ENCODE data around the gene CITED1. TPM values are rescaled to one million over a fixed set of nuclear protein-coding genes. Genes with fewer than 3 reads are reported as not detected.
A peak's percentile ranks its signal among the peaks of the same experiment; 100 is the strongest.

CITED1 gene, protein sequence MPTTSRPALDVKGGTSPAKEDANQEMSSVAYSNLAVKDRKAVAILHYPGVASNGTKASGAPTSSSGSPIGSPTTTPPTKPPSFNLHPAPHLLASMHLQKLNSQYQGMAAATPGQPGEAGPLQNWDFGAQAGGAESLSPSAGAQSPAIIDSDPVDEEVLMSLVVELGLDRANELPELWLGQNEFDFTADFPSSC
- polyA plus RNA-seq, result 0.94 TPM
- long read RNA-seq, donor 1, result 0 reads
- long read RNA-seq, donor 2, result 0 reads
- long read RNA-seq, donor 3, result 0 reads
- long read RNA-seq, donor 4, result 0 reads
- long read RNA-seq, donor 5, partial matches to known transcripts, result 0 of 1 reads
- long read RNA-seq, donor 5, other reads (novel, unspliced or antisense), result 0 of 1 reads
- long read RNA-seq, donor 6, partial matches to known transcripts, result 0 of 4 reads
- long read RNA-seq, donor 6, other reads (novel, unspliced or antisense), result 0 of 4 reads
- long read RNA-seq, donor 7, partial matches to known transcripts, result 0 of 1 reads
- long read RNA-seq, donor 7, other reads (novel, unspliced or antisense), result 0 of 1 reads
- long read RNA-seq, donor 8, result 0 reads
- long read RNA-seq, donor 9, partial matches to known transcripts, result 0 of 1 reads
- long read RNA-seq, donor 9, other reads (novel, unspliced or antisense), result 0 of 1 reads
- long read RNA-seq, donor 10, result 0 reads
- long read RNA-seq, donor 11, partial matches to known transcripts, result 0 of 1 reads
- long read RNA-seq, donor 11, other reads (novel, unspliced or antisense), result 0 of 1 reads

DNA sequence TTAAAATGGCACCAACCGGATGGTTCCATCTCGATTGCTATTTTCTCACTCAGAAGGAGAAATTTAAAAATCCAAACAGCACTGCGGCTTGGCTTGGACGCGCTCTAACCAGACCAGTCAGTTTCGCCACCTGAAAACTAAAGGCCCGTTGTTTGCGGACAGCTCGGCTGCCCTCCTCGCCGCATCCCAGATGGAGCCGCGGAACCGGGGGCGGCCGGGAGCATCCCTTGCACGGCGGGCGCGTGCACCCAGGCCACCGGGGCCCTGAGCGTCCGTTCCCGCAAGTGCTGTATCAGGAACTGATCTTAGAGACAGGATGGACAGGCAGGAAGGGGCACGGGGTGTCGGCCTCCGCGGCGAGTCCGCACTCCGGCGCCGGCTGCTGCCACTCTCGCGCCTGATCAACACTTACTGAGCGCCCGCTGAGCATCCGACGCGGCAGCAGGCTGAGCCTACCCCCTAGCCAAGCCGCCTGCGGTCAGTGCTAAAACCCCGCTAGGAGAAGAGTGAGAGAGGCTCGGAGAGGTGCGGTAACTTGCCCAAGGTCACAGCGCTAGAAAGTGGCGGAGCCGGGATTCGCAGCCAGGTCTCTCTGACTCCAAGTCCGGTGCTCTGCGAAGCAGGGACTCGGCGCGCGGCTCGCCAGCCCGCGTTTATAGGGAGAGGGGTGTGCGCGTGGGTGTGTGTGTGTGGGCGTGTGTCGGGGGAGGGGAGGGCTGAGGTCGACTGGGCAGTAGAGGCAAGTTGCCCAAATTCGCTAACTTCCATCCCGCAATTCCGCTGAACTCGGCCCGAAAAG is at the start of gene CITED1:
Gene CITED1 (minus strand): TSS at position 629 of the 799 bp plus-strand sequence. CDS start 3,045 bp downstream, outside the sequence.
- Histone ChIP-seq H3K27me3 (ENCODE audit: control insufficient read depth, insufficient read depth, low read length) (peaks cover 68% of the 10 kb centered on the region), H3K36me3 (ENCODE audit: control insufficient read depth, insufficient read depth, low read length) (no peaks in the 10 kb centered on the region), H3K27ac (ENCODE audit: low read length) (no peak within 1 kb of the TSS), H3K4me1 (ENCODE audit: control insufficient read depth, insufficient read depth, low read length) (peaks cover 13% of the 10 kb centered on the region), H3K4me3 (ENCODE audit: low read length) (peak within 1 kb of the TSS; percentile 46), H3K9me3 (ENCODE audit: control insufficient read depth, low read depth, low read length) (no peaks in the 10 kb centered on the region)
- DNase-seq, result no peak
- no CpG with 5 or more reads among the region's 68 CpGs for WGBS (ENCODE audit: insufficient coverage, low lambda C conversion rate)

GRCh38 chrX:72352786-72353185 is 47.1 kb upstream of the CITED1 start:
- WGBS (ENCODE audit: insufficient coverage, low lambda C conversion rate), result no CpG with 5 or more reads among the region's 3 CpGs

GRCh38 chrX:72351606-72352334 is 46.1 kb upstream of the CITED1 start:
- Histone ChIP-seq H3K36me3 (ENCODE audit: control insufficient read depth, insufficient read depth, low read length) (peaks cover 10% of the 10 kb centered on the region), H3K4me1 (ENCODE audit: control insufficient read depth, insufficient read depth, low read length) (no peaks in the 10 kb centered on the region), H3K9me3 (ENCODE audit: control insufficient read depth, low read depth, low read length) (no peaks in the 10 kb centered on the region), H3K27ac (ENCODE audit: low read length) (no peak overlapping the region), H3K4me3 (ENCODE audit: low read length) (no peak overlapping the region), H3K27me3 (ENCODE audit: control insufficient read depth, insufficient read depth, low read length) (no peaks in the 10 kb centered on the region)
- WGBS (ENCODE audit: insufficient coverage, low lambda C conversion rate), result no CpG with 5 or more reads among the region's 8 CpGs
- DNase-seq, result no peak

More at GRCh38 chrX:72352786-72353185, 47.1 kb upstream of the CITED1 start:
- no peaks in the 10 kb centered on the region for H3K27me3 ChIP-seq (ENCODE audit: control insufficient read depth, insufficient read depth, low read length)
- DNase-seq, result no peak
- H3K27ac ChIP-seq (ENCODE audit: low read length), result no peak overlapping the region
- no peaks in the 10 kb centered on the region for H3K9me3 ChIP-seq (ENCODE audit: control insufficient read depth, low read depth, low read length)
- H3K4me3 ChIP-seq (ENCODE audit: low read length), result no peak overlapping the region
- no peaks in the 10 kb centered on the region for H3K4me1 ChIP-seq (ENCODE audit: control insufficient read depth, insufficient read depth, low read length)
- H3K36me3 ChIP-seq (ENCODE audit: control insufficient read depth, insufficient read depth, low read length), result peaks cover 10% of the 10 kb centered on the region

GRCh38 chrX:72349190-72349589 is 43.5 kb upstream of the CITED1 start:
- WGBS (ENCODE audit: insufficient coverage, low lambda C conversion rate), result no CpG with 5 or more reads among the region's 3 CpGs
- H3K27ac ChIP-seq (ENCODE audit: low read length), result no peak overlapping the region
- H3K36me3 ChIP-seq (ENCODE audit: control insufficient read depth, insufficient read depth, low read length), result peaks cover 10% of the 10 kb centered on the region
- DNase-seq, result no peak
- H3K9me3 ChIP-seq (ENCODE audit: control insufficient read depth, low read depth, low read length), result no peaks in the 10 kb centered on the region
- H3K4me1 ChIP-seq (ENCODE audit: control insufficient read depth, insufficient read depth, low read length), result no peaks in the 10 kb centered on the region
- no peak overlapping the region for H3K4me3 ChIP-seq (ENCODE audit: low read length)
- H3K27me3 ChIP-seq (ENCODE audit: control insufficient read depth, insufficient read depth, low read length), result no peaks in the 10 kb centered on the region

DNA sequence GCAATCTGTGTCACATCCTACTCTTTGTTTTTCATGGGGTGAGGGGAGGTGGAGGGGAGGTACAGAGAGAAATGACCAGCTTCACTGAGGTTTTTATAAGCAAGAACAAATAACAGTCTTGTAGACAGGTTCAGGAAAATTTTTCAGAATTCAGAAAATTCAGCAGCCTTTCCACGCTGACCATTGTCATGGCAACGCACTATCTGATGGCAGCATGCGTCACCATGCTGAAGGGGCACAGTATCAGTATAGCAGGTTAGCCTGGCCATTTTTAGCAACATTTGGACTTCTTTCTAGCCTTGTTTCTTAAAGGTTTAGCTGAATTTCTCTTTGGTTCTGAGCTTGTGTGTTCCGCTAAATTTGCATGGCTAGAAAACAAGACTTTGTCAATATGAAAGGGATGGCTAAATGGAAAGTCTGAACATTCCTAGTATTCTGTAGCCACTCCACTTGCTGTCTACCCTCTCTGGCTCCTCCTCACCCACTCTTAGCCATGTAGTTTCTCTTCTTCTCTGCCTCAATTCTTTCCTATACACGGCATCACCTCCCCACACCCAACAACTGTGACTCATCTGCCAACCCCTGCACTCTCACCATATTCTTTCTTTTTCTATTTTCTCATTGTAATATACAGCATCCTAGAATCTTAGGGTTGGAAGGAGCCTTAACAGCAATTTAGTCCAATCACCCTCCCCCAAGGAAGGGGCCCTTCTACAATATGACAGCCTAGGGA is 42.7 kb upstream of the CITED1 start:
- Histone ChIP-seq H3K9me3 (ENCODE audit: control insufficient read depth, low read depth, low read length) (no peaks in the 10 kb centered on the region), H3K36me3 (ENCODE audit: control insufficient read depth, insufficient read depth, low read length) (peaks cover 10% of the 10 kb centered on the region), H3K27ac (ENCODE audit: low read length) (no peak overlapping the region), H3K4me3 (ENCODE audit: low read length) (no peak overlapping the region), H3K27me3 (ENCODE audit: control insufficient read depth, insufficient read depth, low read length) (no peaks in the 10 kb centered on the region), H3K4me1 (ENCODE audit: control insufficient read depth, insufficient read depth, low read length) (no peaks in the 10 kb centered on the region)
- no peak for DNase-seq
- WGBS (ENCODE audit: insufficient coverage, low lambda C conversion rate), result 88% methylated on average over 1 of the region's 5 CpGs

- no peak for DNase-seq
- peaks cover 10% of the 10 kb centered on the region for H3K36me3 ChIP-seq (ENCODE audit: control insufficient read depth, insufficient read depth, low read length)
- no peaks in the 10 kb centered on the region for H3K27me3 ChIP-seq (ENCODE audit: control insufficient read depth, insufficient read depth, low read length)
- H3K9me3 ChIP-seq (ENCODE audit: control insufficient read depth, low read depth, low read length), result no peaks in the 10 kb centered on the region
- WGBS (ENCODE audit: insufficient coverage, low lambda C conversion rate), result no CpG with 5 or more reads among the region's 2 CpGs
- H3K27ac ChIP-seq (ENCODE audit: low read length), result no peak overlapping the region
- no peaks in the 10 kb centered on the region for H3K4me1 ChIP-seq (ENCODE audit: control insufficient read depth, insufficient read depth, low read length)
- no peak overlapping the region for H3K4me3 ChIP-seq (ENCODE audit: low read length)
Observed at GRCh38 chrX:72347366-72347765, 41.7 kb upstream of the CITED1 start.

DNA sequence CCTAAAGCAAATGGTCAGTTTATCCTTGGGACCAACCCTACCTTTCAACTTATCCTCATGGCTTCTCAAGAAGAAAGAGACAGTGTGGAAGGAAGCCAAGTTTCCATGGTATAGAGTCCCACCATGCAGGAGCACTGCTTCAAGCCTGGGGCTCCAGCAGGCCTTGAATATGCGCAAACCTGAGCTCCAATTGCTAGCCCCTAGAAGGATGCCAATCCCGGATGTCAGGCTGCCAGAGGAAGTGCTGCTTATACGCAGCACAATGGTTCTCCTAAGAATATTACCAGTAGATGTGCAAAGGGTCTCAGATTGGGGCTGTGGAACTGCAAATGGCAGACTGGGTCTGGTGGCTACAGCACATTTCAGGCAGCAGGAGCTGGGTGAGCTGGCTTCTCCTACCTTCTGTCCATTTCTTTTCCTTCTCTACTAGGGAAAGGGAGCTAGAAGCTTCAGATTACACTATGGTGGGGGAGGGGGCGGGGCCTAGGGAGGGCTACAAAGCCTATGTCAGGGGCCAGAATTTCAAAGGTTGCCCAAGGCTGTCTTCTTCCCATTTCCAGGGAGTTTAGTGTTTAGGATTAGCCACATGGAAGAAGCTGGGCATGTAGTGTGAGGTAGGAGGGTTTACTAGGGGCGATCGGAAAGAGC is 40.7 kb upstream of the CITED1 start:
- H3K4me1 ChIP-seq (ENCODE audit: control insufficient read depth, insufficient read depth, low read length), result no peaks in the 10 kb centered on the region
- no peaks in the 10 kb centered on the region for H3K9me3 ChIP-seq (ENCODE audit: control insufficient read depth, low read depth, low read length)
- DNase-seq, result no peak
- peaks cover 9% of the 10 kb centered on the region for H3K36me3 ChIP-seq (ENCODE audit: control insufficient read depth, insufficient read depth, low read length)
- H3K4me3 ChIP-seq (ENCODE audit: low read length), result no peak overlapping the region
- no CpG with 5 or more reads among the region's 6 CpGs for WGBS (ENCODE audit: insufficient coverage, low lambda C conversion rate)
- H3K27me3 ChIP-seq (ENCODE audit: control insufficient read depth, insufficient read depth, low read length), result no peaks in the 10 kb centered on the region
- no peak overlapping the region for H3K27ac ChIP-seq (ENCODE audit: low read length)

DNA sequence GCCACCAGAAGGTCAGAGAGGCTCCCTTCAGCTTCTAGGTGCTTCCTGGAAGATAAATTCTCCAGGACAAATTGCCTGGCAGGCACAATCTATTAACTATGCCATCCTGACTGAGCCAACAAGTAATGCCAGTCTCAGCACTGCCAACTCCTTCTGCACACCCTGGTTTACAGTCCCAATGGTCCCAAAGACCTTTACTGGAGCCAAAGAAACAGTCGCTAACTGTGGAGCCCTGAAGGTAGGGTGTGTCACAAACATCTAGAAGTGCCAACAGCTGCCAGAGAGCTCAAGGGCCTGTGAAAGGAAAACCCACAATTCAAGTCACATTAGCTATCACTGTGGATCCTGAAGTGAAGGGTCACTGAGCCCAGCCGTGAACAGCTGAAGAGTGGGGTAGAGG is 34.9 kb upstream of the CITED1 start:
- Histone ChIP-seq H3K36me3 (ENCODE audit: control insufficient read depth, insufficient read depth, low read length) (no peaks in the 10 kb centered on the region), H3K9me3 (ENCODE audit: control insufficient read depth, low read depth, low read length) (no peaks in the 10 kb centered on the region), H3K27ac (ENCODE audit: low read length) (no peak overlapping the region), H3K27me3 (ENCODE audit: control insufficient read depth, insufficient read depth, low read length) (no peaks in the 10 kb centered on the region), H3K4me3 (ENCODE audit: low read length) (no peak overlapping the region), H3K4me1 (ENCODE audit: control insufficient read depth, insufficient read depth, low read length) (no peaks in the 10 kb centered on the region)
- no CpG with 5 or more reads among the region's 2 CpGs for WGBS (ENCODE audit: insufficient coverage, low lambda C conversion rate)
- DNase-seq, result no peak

DNA sequence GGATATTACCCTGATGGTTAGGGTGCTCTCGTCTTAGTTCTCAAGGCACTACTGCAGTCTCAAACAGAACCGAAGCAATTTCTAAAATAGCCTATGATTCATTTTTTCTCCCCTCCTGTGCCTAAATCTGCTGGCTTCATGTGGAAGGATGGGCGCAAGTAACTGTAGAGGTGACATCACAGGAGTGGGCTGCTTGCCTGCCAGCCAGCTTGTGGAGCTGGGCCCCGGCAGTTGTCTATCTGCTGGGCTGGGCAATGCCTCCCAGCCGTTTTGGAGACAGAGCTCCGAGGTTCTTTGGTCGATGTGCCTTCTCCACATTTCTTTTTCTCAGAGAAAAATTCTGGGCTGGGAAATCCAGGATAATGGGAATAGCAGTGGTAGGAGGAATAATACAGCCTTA is 34.3 kb upstream of the CITED1 start:
- no peak for DNase-seq
- Histone ChIP-seq H3K9me3 (ENCODE audit: control insufficient read depth, low read depth, low read length) (no peaks in the 10 kb centered on the region), H3K27me3 (ENCODE audit: control insufficient read depth, insufficient read depth, low read length) (no peaks in the 10 kb centered on the region), H3K27ac (ENCODE audit: low read length) (no peak overlapping the region), H3K36me3 (ENCODE audit: control insufficient read depth, insufficient read depth, low read length) (no peaks in the 10 kb centered on the region), H3K4me1 (ENCODE audit: control insufficient read depth, insufficient read depth, low read length) (no peaks in the 10 kb centered on the region), H3K4me3 (ENCODE audit: low read length) (no peak overlapping the region)
- no CpG with 5 or more reads among the region's 7 CpGs for WGBS (ENCODE audit: insufficient coverage, low lambda C conversion rate)
